Transverse colon (tissue), 4 donors: ENCODE measurements around the gene HIPK4.

ENCODE experiments used
- CTCF ChIP-seq, 5 experiments: fragments of 200-600 bp in 3 of 5; fragments of 450-650 bp in 2 of 5; sonication (generic) in 3 of 5; IDR thresholded peaks; 1 replicate in 2 of 5; 2 replicates in 3 of 5; pipeline ENCODE4 v1.5.1; 2016 to 2017; ENCODE audit warnings: antibody characterized with exemption in 5 of 5, inconsistent platforms in 3 of 5, mild to moderate bottlenecking in 2 of 5, moderate library complexity in 1 of 5
- EP300 ChIP-seq: sonication (generic); formaldehyde crosslinking; IDR thresholded peaks from one replicate; pipeline ENCODE4 v1.6.1; 2017; ENCODE audit warnings: antibody characterized with exemption, low read depth
- POLR2A ChIP-seq: fragments of 450-650 bp; IDR thresholded peaks from one replicate; pipeline ENCODE4 v1.6.1; 2016; ENCODE audit warnings: antibody characterized with exemption, mild to moderate bottlenecking, moderate library complexity
- POLR2AphosphoS5 ChIP-seq, 3 donors: sonication (generic); formaldehyde crosslinking; IDR thresholded peaks; one replicate each; pipeline ENCODE4 v1.6.1; 2016; ENCODE audit warnings: antibody characterized with exemption in 3 of 3

- TF ChIP-seq CTCF (IDR thresholded peaks at IDR 0.05) (no peak), POLR2A (no peak), EP300 (no peak), POLR2AphosphoS5 (IDR thresholded peaks at IDR 0.05) (no peak)
Measured at GRCh38 chr19:40413291-40413845, 23.4 kb upstream of the HIPK4 start, which contains the start of gene PRX.
